ENCODE measurements around the gene EEIG1.

EEIG1 gene

DNA sequence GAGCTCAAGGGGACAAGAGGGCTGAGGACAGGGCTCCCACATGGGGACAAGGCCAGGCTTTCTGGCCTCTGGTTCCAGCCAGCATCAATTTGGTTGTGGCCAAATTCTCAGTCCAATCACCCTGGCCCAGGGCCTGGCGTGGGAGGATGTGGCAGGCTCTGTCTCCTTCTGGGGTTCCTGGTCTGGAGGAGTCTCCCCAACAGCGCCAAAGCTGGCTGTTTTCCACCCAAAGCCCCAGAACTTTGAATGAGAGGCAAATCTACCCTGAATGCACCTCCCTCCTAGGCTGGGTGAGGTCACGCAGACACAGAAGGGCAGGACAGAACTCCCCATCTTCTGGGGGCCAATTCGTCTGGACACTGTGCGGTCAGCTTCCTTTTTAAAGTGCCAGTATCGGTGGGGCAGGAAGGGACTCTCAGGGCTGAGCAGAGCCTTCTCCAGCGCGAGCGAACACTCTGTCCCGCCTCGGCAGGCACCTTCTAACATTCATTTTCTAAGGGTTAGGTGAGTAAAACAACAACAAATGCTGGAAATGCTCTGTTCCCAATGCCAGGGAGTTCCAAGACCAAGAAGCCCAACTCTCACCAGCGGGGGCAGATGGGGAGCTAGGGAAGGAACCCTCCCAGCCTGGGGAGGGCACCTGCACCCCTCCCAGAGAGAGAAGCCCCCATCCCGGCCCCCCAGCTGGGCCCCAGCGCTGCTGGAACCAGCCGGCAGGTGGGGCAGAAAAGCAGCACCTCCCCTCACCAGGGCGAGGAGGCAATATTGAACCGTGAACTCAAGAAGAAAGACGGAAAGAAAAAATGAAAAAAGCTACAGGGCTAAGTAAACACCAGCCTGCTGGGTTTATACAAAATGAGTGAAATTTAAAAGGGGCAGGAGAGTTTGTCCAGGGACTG is 39.5 kb downstream of the EEIG1 start:
- no peak for DNase-seq (ENCODE audit: low read depth)

DNA sequence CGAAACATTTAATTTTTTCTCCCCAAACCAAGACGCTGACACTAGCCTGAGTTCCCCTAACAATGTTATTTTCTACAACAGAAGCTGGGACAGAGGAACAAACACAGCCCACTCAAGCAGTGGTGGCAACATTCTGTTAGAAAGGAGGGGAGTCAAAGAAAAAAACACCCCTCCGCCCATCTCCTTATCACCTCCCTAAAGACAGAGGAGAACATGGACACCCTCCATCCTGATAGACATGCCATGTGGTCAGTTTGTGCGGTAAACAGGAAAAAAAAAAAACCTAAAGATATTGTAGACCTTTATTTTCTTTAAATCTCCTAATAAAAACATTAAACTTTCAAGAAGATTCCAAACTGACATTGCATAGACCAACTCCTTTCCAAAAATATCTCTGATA is 40.2 kb downstream of the EEIG1 start:
- DNase-seq (ENCODE audit: low read depth), result no peak

GRCh38 chr9:127938298-127938690 is 42.5 kb downstream of the EEIG1 start:
- DNase-seq (ENCODE audit: low read depth), result no peak

GRCh38 chr9:127937388-127938297 is 43.1 kb downstream of the EEIG1 start, which contains the start of gene DPM2:
Gene DPM2, minus strand, starts transcription at chr9:127937854. Its CDS starts 34 bp downstream, at chr9:127937820.
- peak; percentile 83 for DNase-seq (ENCODE audit: low read depth)

DNA sequence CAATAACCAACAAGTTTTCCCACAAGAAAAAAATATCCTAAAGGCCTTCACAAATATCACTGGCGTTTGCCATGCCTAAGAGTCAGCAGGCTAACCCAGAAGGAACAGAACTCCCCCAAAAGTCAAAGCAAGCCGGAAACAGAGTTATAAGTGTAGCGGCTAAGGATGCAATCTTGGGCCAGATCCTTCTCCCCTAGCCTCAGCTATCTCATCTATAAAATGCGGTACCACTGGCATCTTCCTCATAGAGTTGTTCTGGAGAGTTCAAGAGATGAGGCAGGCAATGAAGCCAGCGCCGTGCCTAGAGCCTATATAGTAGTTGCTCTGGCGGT is 43.8 kb downstream of the EEIG1 start:
- DNase-seq (ENCODE audit: low read depth), result no peak

- DNase-seq (ENCODE audit: low read depth), result no peak
Measured at GRCh38 chr9:127936347-127936852, 44.4 kb downstream of the EEIG1 start.

DNA sequence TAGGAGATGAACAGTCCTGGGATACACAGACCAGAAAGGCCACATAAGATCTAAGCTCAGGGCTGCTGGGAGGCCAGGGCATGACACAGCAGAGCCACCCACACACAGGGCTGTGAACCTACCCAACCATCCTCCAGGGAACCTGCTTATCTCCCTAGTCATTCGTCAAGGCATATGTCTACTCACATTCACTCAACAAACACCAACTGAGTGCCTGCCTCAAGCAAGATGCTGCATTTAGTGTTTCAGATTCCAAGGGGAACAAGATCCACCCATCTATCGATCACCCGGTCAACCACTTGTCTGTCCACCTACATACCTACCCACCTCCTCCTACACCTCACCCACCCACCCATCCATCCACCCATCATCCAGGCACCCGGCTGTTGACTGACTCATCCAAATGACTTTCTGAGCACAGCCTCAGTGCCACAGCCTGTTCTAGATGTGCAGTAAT is 45.0 kb downstream of the EEIG1 start:
- DNase-seq (ENCODE audit: low read depth), result peak; percentile 47

GRCh38 chr9:127934986-127935385 is 45.8 kb downstream of the EEIG1 start:
- no peak for DNase-seq (ENCODE audit: low read depth)

DNA sequence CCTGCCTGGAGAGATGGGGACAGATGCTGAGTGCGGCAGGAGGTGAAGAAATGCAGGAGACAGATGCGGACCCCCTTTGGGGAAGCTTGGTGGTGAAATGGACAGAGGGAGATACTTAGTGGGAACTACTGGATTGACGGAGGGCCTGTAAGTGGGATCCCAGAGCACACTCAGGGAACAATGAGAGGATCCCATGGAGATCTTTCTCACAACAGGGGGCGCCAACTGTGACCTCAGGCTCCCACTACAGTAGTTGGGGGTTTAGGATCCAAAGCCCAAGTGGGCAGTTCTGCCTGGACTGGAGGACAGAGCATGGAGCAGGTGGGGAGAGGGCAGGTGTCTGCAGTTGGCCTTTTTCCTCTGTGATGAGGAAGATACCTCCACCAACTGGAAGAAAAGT is 46.5 kb downstream of the EEIG1 start:
- DNase-seq (ENCODE audit: low read depth), result no peak

DNA sequence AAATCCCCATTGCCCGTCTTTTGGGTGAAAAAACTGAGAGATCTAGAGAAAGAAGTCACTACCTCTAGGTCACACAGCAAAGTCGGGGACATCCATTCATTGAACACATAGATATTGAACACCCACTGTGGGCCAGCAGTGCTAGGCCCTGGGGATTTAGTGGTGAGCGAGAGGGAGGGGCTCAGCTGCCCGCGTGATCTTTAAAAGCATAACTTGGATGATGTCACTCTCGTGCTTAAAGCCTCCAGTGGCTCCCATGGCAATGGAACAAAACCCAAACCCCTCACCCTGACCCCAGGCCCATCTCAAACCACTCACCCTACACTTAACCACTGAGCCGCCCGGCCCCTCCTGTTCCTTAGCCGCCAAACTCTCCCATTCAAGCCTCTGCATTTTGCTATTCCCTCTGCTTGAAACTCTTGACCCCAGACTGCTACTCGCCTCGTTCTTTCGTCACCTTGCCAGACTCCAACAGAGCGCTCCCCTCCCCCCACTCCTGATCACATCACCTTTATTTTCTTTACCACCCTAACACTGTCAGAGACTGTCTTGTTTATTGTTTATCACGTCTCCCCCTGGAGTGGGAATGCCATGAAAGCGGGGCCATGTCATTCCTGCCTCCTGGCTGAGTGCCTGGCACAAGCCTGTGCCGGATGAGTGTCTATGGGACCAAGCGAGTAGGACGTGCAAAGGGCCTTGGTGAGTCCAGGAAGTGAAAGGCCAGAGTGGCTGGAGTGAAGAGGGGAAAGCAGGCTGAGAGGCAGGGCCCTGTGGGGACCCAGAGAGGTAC is 49.5 kb downstream of the EEIG1 start:
- DNase-seq (ENCODE audit: low read depth), result peak; percentile 69

Data from amniotic epithelial cell (primary cell).